Stimulated activated CD8-positive, alpha-beta memory T cell treated with anti-CD3 and anti-CD28 coated beads, Interleukin-15, amount 100 ng/mL, for 4 hours (primary cell): Measurements from ENCODE around the gene OR2A5.
"Not testable (repeated sequence)": the region's sequence is repeated elsewhere in the genome, so short reads cannot be mapped to it uniquely, and the experiment has no call there.

Experiments
- DNase-seq, 2 donors: peaks; one replicate each; pipeline ENCODE4 v3.0.0-alpha.2; 2020; ENCODE audit warnings: low read depth in 2 of 2

Gene OR2A5

GRCh38 chr7:144048648-144049047, at the start of gene OR2A5:
Gene OR2A5 (plus strand): TSS chr7:144048948. CDS start chr7:144050402, 1,454 bp downstream.
- DNase-seq, result no peak

GRCh38 chr7:144000020-144000419, 48.7 kb upstream of the OR2A5 start, which contains the start of gene OR6B1:
Gene OR6B1 (plus strand): TSS chr7:144000320. CDS start chr7:144003997, 3,677 bp downstream.
- no peak for DNase-seq

- no peak for DNase-seq
These were observed 47.2 kb upstream of the OR2A5 start for GRCh38 chr7:144001543-144001942.

- no peak for DNase-seq
These were observed 44.0 kb upstream of the OR2A5 start for GRCh38 chr7:144004703-144005102.

GRCh38 chr7:144006029-144006691, 42.6 kb upstream of the OR2A5 start:
- DNase-seq, result no peak

GRCh38 chr7:144006692-144007042, 42.1 kb upstream of the OR2A5 start:
- DNase-seq, result no peak

GRCh38 chr7:144009361-144009760, 39.4 kb upstream of the OR2A5 start:
- DNase-seq, result no peak

- DNase-seq, result not testable (repeated sequence)
These were observed 38.7 kb upstream of the OR2A5 start for GRCh38 chr7:144010061-144010460.

- not testable (repeated sequence) for DNase-seq
These were observed 37.9 kb upstream of the OR2A5 start for GRCh38 chr7:144010821-144011220.

- no peak for DNase-seq
These were observed 37.1 kb upstream of the OR2A5 start for GRCh38 chr7:144011458-144012230.

- no peak for DNase-seq
These were observed 30.7 kb upstream of the OR2A5 start for GRCh38 chr7:144018065-144018464.

GRCh38 chr7:144019457-144019856, 29.3 kb upstream of the OR2A5 start:
- DNase-seq, result no peak

- no peak for DNase-seq
These were observed 28.4 kb upstream of the OR2A5 start for GRCh38 chr7:144020340-144020739.

- DNase-seq, result no peak
These were observed 26.6 kb upstream of the OR2A5 start for GRCh38 chr7:144022169-144022568.

- no peak for DNase-seq
These were observed 25.4 kb upstream of the OR2A5 start for GRCh38 chr7:144023171-144023827.

GRCh38 chr7:144024213-144024612, 24.5 kb upstream of the OR2A5 start:
- no peak for DNase-seq

GRCh38 chr7:144026203-144026883, 22.4 kb upstream of the OR2A5 start:
- no peak for DNase-seq

- no peak for DNase-seq
These were observed 21.7 kb upstream of the OR2A5 start for GRCh38 chr7:144027070-144027469.

- DNase-seq, result no peak
These were observed 20.8 kb upstream of the OR2A5 start for GRCh38 chr7:144027974-144028373.

- DNase-seq, result no peak
These were observed 20.2 kb upstream of the OR2A5 start for GRCh38 chr7:144028547-144028946.

GRCh38 chr7:144032516-144032915, 16.2 kb upstream of the OR2A5 start:
- DNase-seq, result no peak
